ENCODE data around the gene MAP3K5. TPM values are rescaled to one million over a fixed set of nuclear protein-coding genes. Genes with fewer than 3 reads are reported as not detected.

Gene MAP3K5
- total RNA-seq, 1 donor from 2014 or later = 0.02 TPM

DNA sequence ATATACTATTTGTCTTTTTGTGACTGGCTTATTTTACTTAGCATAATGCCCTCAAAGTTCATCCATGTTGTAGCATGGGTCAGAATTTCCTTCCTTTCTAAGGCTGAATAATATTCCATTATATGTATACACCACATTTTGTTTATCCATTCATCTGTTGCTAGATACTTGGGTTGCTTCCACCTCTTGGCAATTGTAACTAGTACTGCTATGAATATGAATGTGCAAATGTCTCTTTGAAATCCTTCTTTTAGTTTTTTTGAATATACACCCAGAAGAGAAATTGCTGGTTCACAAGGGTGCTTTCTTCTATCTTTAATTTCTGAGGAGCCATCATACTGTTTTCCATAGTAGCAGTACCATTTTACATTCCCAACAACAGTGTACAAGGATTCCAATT is 220.8 kb downstream of the MAP3K5 start:
- H3K27ac ChIP-seq = no peak overlapping the region
- H3K9me3 Mint-ChIP-seq = peaks cover 10% of the 10 kb centered on the region
- H3K4me1 Mint-ChIP-seq = no peaks in the 10 kb centered on the region
- no peaks in the 10 kb centered on the region for H3K27me3 ChIP-seq
- no peak overlapping the region for H3K27ac Mint-ChIP-seq
- H2AFZ ChIP-seq (replicated peaks) = no peak overlapping the region
- no peaks in the 10 kb centered on the region for H3K4me1 ChIP-seq
- no peak overlapping the region for H3K4me3 Mint-ChIP-seq
- H3K27me3 Mint-ChIP-seq (ENCODE audit: insufficient read depth, low read depth) = peaks cover 7% of the 10 kb centered on the region
- no peaks in the 10 kb centered on the region for H3K36me3 Mint-ChIP-seq
- no peaks in the 10 kb centered on the region for H4K20me1 ChIP-seq (ENCODE audit: low read depth)
- no peaks in the 10 kb centered on the region for H3F3A ChIP-seq (ENCODE audit: low read depth)
- H3K4me3 ChIP-seq = no peak overlapping the region
- no peak overlapping the region for H3K9ac ChIP-seq
- H3K9me3 ChIP-seq (ENCODE audit: low read depth) = no peaks in the 10 kb centered on the region
- DNase-seq (ENCODE audit: low spot score) = no peak
- H3K79me2 ChIP-seq (ENCODE audit: low read depth) = no peaks in the 10 kb centered on the region
- no peaks in the 10 kb centered on the region for H3K36me3 ChIP-seq
- H3K4me2 ChIP-seq = no peak overlapping the region
- TF ChIP-seq, protein P1, sequence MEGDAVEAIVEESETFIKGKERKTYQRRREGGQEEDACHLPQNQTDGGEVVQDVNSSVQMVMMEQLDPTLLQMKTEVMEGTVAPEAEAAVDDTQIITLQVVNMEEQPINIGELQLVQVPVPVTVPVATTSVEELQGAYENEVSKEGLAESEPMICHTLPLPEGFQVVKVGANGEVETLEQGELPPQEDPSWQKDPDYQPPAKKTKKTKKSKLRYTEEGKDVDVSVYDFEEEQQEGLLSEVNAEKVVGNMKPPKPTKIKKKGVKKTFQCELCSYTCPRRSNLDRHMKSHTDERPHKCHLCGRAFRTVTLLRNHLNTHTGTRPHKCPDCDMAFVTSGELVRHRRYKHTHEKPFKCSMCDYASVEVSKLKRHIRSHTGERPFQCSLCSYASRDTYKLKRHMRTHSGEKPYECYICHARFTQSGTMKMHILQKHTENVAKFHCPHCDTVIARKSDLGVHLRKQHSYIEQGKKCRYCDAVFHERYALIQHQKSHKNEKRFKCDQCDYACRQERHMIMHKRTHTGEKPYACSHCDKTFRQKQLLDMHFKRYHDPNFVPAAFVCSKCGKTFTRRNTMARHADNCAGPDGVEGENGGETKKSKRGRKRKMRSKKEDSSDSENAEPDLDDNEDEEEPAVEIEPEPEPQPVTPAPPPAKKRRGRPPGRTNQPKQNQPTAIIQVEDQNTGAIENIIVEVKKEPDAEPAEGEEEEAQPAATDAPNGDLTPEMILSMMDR (IDR thresholded peaks at IDR 0.05) = no peak
- no peak for TF ChIP-seq EZH2phosphoT487 (IDR thresholded peaks at IDR 0.05)
- no peak for TF ChIP-seq EZH2 (IDR thresholded peaks at IDR 0.05)

DNA sequence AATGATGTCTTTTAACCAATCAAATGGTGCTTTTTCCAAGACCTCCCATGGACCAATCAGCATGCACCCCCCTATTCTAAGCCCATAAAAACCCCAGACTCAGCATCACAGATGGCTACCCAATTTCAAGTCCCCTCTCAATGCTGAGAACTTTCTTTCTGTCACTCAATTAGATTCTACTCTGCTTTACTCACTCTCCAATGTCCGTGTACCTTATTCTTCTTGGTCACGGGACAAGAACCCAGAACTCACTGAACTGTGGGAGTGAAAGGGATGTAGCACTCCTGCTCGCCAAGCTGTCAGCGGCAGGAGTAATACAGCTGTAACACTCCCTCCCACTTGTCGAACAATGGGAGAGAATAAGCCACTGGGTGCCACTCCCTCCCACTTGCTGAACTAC is 221.2 kb downstream of the MAP3K5 start:
- Histone ChIP-seq H3K27ac (no peak overlapping the region), H3K4me1 (no peaks in the 10 kb centered on the region), H3K4me2 (no peak overlapping the region), H3K4me3 (no peak overlapping the region), H3K27me3 (no peaks in the 10 kb centered on the region), H3F3A (ENCODE audit: low read depth) (no peaks in the 10 kb centered on the region), H3K9me3 (ENCODE audit: low read depth) (no peaks in the 10 kb centered on the region), H3K9ac (no peak overlapping the region), H2AFZ (replicated peaks) (no peak overlapping the region), H3K79me2 (ENCODE audit: low read depth) (no peaks in the 10 kb centered on the region), H3K36me3 (no peaks in the 10 kb centered on the region), H4K20me1 (ENCODE audit: low read depth) (no peaks in the 10 kb centered on the region)
- TF ChIP-seq, protein P1 (IDR thresholded peaks at IDR 0.05) = no peak
- TF ChIP-seq EZH2phosphoT487 (IDR thresholded peaks at IDR 0.05) = no peak
- TF ChIP-seq EZH2 (IDR thresholded peaks at IDR 0.05) = no peak
- no peaks in the 10 kb centered on the region for H3K36me3 Mint-ChIP-seq
- H3K27me3 Mint-ChIP-seq (ENCODE audit: insufficient read depth, low read depth) = peaks cover 7% of the 10 kb centered on the region
- H3K4me1 Mint-ChIP-seq = no peaks in the 10 kb centered on the region
- no peak overlapping the region for H3K4me3 Mint-ChIP-seq
- H3K27ac Mint-ChIP-seq = no peak overlapping the region
- H3K9me3 Mint-ChIP-seq = peaks cover 10% of the 10 kb centered on the region
- no peak for DNase-seq (ENCODE audit: low spot score)

DNA sequence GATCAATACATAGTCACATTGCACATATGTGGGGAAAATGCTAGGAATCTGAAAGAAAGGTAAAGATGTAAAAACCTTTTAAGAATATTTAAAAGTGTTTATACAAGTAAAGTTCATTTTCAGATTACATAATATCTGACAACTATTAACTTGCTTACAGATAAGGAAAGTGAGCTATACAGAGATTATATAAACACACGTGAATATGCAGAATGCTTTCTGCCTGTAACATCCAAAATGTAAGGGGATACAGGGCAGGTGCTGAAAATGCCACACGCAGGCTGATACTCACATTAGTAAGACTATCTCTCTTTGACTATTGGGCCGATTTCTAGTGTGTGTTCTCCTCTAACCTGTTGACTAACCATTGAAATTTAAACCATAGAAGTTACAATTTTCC is 224.1 kb downstream of the MAP3K5 start:
- peaks cover 10% of the 10 kb centered on the region for H3K9me3 Mint-ChIP-seq
- no peak overlapping the region for H3K4me3 ChIP-seq
- H3K9ac ChIP-seq = no peak overlapping the region
- H3K4me1 Mint-ChIP-seq = no peaks in the 10 kb centered on the region
- no peaks in the 10 kb centered on the region for H3K9me3 ChIP-seq (ENCODE audit: low read depth)
- H3K27ac Mint-ChIP-seq = no peak overlapping the region
- H3K27me3 ChIP-seq = no peaks in the 10 kb centered on the region
- H3K4me2 ChIP-seq = no peak overlapping the region
- H3K4me3 Mint-ChIP-seq = no peak overlapping the region
- H2AFZ ChIP-seq (replicated peaks) = no peak overlapping the region
- H3K36me3 Mint-ChIP-seq = no peaks in the 10 kb centered on the region
- H3K27me3 Mint-ChIP-seq (ENCODE audit: insufficient read depth, low read depth) = peaks cover 7% of the 10 kb centered on the region
- no peak for DNase-seq (ENCODE audit: low spot score)
- H3F3A ChIP-seq (ENCODE audit: low read depth) = no peaks in the 10 kb centered on the region
- H3K36me3 ChIP-seq = no peaks in the 10 kb centered on the region
- TF ChIP-seq EZH2phosphoT487 (IDR thresholded peaks at IDR 0.05) (no peak), EZH2 (IDR thresholded peaks at IDR 0.05) (no peak)
- TF ChIP-seq, protein P1 (IDR thresholded peaks at IDR 0.05) = no peak
- no peaks in the 10 kb centered on the region for H3K79me2 ChIP-seq (ENCODE audit: low read depth)
- H3K27ac ChIP-seq = no peak overlapping the region
- no peaks in the 10 kb centered on the region for H4K20me1 ChIP-seq (ENCODE audit: low read depth)
- peaks cover 3% of the 10 kb centered on the region for H3K4me1 ChIP-seq
